HCT116 (cell line): ENCODE results near the gene PDF.

Experiments used
- CBX3 ChIP-seq: IDR thresholded peaks from 2 replicates; pipeline ENCODE4 v1.6.1; 2012; ENCODE audit warnings: low read depth
- EGR1 ChIP-seq: IDR thresholded peaks from 2 replicates; pipeline ENCODE4 v1.6.1; 2012; ENCODE audit warnings: low read depth
- EZH2 ChIP-seq: fragments of 200-600 bp; sonication (generic); IDR thresholded peaks from 2 replicates; pipeline ENCODE4 v1.6.1; 2017; ENCODE audit warnings: antibody characterized with exemption, mixed run types
- POLR2A ChIP-seq: IDR thresholded peaks from 2 replicates; pipeline ENCODE4 v1.7.0; 2011; ENCODE audit warnings: borderline replicate concordance; ENCODE audit not compliant: insufficient read depth, insufficient read length; ENCODE audit errors: extremely low read depth
- RAD21 ChIP-seq: IDR thresholded peaks from 2 replicates; pipeline ENCODE4 v1.6.1; 2012; ENCODE audit warnings: low read depth, mild to moderate bottlenecking
- TF ChIP-seq, protein P1 (sequence below), 3 experiments: fragments of 200-600 bp in 1 of 3; sonication (generic) in 1 of 3; IDR thresholded peaks in 2 of 3; conservative IDR thresholded peaks in 1 of 3; 2 replicates each; pipeline ENCODE4 v1.5.1; 2012 to 2017; ENCODE audit warnings: low read depth in 2 of 3, low read length in 2 of 3, antibody characterized with exemption in 1 of 3, borderline replicate concordance in 1 of 3, control low read depth in 1 of 3, mild to moderate bottlenecking in 1 of 3, mixed read lengths in 1 of 3, mixed run types in 1 of 3, moderate library complexity in 1 of 3; ENCODE audit not compliant: insufficient read depth in 1 of 3

DNA sequence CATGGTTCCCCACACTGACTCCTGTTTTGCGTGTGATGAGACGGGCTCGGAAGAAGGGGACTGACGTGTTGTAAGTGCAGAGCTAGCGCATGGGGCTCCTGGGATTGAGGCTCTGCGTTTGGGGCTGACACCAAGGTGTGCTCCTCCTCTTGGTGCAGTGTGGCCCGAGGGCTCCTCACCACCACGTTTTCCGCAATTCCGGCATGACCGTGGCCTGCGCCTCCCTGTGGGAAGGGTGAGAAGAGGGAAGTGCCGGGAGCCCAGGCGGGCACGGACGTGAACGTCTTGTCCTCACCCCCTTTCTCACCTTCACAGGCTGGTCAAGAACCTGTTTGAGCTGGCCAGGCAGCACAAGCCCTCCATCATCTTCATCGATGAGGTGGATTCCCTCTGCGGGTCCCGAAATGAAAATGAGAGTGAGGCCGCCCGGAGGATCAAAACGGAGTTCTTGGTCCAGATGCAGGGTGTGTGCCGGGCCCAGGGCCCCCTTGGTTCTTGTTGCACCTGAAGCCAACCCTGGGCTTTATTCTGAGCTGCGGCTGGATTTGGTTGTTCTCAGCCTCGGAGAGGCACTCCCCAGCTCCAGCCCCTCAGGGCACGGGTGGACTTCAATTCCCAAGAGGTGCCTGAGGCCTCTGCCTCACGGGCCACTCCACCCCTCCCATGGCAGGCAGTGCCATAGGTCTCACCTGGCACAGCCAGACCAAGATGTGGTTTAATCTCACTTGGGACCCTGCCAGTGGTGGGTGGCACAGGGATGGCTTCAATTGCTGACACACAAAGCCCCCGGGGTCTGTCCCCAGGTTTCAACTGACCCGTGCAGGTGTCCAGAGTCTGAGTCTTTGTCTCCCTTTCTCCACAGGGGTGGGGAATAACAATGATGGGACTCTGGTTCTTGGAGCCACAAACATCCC is 10.3 kb downstream of the PDF start:
- TF ChIP-seq, protein P1, sequence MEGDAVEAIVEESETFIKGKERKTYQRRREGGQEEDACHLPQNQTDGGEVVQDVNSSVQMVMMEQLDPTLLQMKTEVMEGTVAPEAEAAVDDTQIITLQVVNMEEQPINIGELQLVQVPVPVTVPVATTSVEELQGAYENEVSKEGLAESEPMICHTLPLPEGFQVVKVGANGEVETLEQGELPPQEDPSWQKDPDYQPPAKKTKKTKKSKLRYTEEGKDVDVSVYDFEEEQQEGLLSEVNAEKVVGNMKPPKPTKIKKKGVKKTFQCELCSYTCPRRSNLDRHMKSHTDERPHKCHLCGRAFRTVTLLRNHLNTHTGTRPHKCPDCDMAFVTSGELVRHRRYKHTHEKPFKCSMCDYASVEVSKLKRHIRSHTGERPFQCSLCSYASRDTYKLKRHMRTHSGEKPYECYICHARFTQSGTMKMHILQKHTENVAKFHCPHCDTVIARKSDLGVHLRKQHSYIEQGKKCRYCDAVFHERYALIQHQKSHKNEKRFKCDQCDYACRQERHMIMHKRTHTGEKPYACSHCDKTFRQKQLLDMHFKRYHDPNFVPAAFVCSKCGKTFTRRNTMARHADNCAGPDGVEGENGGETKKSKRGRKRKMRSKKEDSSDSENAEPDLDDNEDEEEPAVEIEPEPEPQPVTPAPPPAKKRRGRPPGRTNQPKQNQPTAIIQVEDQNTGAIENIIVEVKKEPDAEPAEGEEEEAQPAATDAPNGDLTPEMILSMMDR (IDR thresholded peaks at IDR 0.05 in 2 of 3, conservative IDR thresholded peaks at IDR 0.05 in 1 of 3; ENCODE audit: borderline replicate concordance in 1 of 3, insufficient read depth in 1 of 3, low read depth in 2 of 3, low read length in 2 of 3): no peak
- TF ChIP-seq EZH2: no peak
- TF ChIP-seq POLR2A: no peak
- no peak for TF ChIP-seq CBX3
- no peak for TF ChIP-seq RAD21
- TF ChIP-seq EGR1: no peak
